ENCODE results near the gene IGF2BP2. TPM values are rescaled to one million over a fixed set of nuclear protein-coding genes. Genes with fewer than 3 reads are reported as not detected.
A peak's percentile ranks its signal among the peaks of the same experiment; 100 is the strongest.

IGF2BP2 gene
- polyA plus RNA-seq, 1 donor: 129 TPM

DNA sequence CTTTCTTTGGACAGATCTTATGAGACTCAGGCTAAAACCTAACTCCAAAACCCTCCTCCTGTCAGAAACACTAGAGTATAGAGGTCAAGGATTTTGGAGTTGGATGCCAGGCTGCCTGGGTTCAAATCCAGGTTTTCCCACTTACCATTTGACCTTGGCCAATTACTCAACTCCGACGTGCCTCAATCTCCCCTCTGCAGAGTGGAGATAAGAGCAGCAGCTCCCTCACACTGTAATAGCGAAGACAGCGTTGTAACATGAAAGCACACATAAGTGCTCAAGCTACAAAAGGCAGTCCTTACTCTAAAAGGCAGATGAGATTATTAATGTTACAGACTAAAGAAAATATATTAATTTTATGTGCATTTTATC is 90.1 kb downstream of the IGF2BP2 start:
- DNase-seq: no peak

DNA sequence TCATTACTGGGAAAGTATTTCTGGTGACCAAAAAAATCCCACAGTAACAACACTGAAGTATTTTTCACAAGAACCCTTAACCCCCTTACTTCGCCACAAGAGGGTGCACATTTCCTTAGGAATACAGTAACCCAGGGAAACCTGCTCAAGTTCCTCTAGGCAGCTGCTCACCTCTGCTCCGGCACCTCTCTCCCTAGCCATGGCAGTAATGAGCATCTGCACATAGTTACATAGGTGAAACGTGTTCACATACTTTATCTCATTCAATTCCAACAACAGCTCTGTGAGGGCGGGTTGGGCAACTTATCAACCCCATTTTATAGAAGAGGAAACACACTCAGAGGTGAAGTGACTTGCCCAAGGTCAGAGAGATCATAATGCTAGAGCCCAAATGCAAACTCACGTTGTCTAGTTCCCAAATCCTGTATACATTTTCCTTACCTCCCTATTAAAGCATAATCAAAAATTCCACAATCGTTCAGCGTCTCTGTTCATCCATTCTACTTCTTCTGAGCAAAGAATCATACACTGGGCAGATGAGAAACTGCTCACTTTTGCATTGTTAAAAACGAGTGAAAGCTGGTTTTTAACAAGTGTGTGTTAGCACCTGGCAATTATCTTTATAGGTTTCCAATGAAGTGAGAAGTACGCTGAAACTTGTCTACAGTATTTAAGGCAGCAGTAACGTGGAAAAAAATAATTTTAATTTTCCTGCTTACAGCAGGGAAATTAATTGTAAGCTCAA is 90.7 kb downstream of the IGF2BP2 start:
- peak; percentile 68 for DNase-seq

GRCh38 chr3:185732782-185733181 is 92.1 kb downstream of the IGF2BP2 start:
- no peak for DNase-seq

DNA sequence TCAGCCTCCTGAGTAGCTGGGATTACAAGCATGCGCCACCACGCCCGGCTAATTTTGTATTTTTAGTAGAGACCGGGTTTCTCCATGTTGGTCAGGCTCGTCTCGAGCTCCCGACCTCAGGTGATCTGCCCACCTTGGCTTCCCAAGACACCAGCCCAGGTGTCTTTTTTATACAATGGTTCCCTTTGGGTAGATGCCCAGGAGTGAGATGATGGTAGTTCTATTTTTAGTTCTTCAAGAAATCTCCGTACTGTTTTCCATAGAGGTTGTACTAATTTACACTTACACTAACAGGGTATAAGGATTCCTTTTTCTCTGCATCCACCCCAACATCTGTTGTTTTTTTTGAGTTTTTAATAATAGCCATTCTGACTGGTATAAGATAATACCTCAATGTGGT is 94.3 kb downstream of the IGF2BP2 start:
- DNase-seq: no peak

- DNase-seq: no peak
These were observed 95.3 kb downstream of the IGF2BP2 start for GRCh38 chr3:185729337-185730055.

GRCh38 chr3:185728630-185729336 is 96.1 kb downstream of the IGF2BP2 start:
- no peak for DNase-seq

- DNase-seq: no peak
These were observed 97.0 kb downstream of the IGF2BP2 start for GRCh38 chr3:185727873-185728272.

GRCh38 chr3:185726254-185726967 is 98.4 kb downstream of the IGF2BP2 start:
- no peak for DNase-seq

- DNase-seq: no peak
These were observed 100.1 kb downstream of the IGF2BP2 start for GRCh38 chr3:185724761-185725160.

DNA sequence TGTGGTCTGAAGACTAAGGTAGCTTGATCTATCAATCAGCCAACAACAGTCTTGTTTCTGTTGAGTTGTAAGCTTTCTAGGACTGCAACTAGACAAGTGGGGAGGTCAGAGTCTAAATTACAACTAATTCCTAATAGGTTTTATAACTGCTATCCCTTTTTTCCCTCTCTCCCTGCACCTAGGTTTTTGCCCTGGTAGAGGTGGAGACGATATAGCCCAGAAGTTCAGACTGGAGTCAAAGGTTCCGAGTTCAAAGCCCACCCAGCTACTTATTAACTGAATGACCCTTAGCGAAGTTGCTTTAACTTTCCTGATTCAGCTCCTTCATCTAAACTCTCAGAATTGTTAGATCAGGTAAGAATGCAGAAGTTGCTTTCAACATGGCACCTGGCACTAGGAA is 100.6 kb downstream of the IGF2BP2 start:
- DNase-seq: no peak

DNA sequence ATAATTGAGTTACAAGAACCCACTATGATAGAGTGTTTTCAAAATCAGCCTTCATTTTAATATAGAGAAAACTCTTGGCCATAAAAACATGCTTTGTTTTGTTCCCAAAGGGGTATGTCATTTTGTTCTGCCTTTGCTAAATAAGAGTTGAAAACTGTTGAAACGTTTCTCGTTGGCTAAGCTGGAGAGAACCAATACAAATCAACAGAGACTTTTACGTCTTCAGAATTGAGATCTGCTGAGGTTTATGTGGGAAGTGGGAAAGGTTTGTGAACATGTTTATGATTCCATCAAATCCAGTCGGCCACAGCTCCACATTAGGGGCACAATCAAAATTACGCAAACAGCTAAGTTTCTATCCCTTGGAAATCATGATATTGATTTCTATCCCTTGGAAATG is 102.0 kb downstream of the IGF2BP2 start:
- DNase-seq: no peak

DNA sequence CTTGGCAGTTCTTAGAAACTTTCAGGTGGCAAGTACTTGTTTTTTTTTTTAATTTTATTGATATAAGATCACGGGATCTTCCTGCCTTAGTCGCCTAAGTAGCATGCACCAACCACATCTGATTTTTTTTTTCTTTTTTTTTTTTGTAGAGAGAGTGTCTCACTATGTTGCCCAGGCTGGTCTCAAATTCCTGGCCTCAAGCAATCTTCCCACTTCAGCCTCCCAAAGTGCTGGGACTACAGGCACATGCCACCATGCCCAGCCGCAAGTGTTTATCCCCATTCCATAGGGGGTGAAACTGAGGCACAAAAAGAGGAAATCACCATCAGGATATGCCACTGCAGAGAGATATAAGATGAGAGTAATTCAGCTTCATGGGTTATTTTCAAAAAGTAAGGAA is 102.9 kb downstream of the IGF2BP2 start:
- DNase-seq: no peak

GRCh38 chr3:185720326-185720725 is 104.5 kb downstream of the IGF2BP2 start:
- DNase-seq: no peak

DNA sequence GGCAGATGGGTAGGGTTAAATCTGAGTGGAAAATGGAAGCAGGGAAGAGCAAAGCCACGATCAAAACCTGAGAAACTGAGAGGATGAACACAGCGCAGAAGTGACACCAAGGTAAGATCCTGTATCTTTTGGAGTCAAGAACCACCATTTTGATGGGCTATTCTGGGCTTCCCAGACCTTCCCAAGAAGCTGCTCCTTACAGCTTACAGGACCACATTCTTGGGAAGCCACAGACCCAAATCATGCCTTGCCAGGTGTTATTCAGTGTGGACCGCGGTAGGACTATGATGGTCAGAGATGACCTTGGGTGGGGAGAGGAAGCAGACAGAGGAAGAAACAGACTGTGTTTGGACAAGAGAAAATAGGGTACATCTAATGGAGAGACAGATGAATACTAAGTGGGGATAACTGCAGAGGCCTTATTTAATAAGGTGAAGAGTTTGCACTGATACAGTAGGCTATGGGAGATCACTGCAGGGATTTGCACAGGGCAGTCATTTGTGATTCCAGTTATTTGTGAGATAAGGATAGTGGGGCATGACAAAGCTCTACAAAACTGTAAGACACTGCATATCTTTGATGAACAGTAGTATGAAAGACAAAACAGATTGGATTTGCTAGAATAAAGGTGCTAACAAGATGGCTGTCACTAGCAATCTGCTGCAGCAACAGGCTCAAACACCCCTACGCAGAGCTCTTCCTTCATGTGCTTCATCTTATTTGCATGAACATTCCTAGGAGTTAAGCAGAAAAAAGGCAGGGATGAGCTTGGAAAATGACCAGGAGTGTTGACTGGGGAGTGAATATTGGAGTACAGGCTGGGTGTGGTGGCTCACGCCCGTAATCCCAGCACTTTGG is 105.9 kb downstream of the IGF2BP2 start:
- no peak for DNase-seq

DNA sequence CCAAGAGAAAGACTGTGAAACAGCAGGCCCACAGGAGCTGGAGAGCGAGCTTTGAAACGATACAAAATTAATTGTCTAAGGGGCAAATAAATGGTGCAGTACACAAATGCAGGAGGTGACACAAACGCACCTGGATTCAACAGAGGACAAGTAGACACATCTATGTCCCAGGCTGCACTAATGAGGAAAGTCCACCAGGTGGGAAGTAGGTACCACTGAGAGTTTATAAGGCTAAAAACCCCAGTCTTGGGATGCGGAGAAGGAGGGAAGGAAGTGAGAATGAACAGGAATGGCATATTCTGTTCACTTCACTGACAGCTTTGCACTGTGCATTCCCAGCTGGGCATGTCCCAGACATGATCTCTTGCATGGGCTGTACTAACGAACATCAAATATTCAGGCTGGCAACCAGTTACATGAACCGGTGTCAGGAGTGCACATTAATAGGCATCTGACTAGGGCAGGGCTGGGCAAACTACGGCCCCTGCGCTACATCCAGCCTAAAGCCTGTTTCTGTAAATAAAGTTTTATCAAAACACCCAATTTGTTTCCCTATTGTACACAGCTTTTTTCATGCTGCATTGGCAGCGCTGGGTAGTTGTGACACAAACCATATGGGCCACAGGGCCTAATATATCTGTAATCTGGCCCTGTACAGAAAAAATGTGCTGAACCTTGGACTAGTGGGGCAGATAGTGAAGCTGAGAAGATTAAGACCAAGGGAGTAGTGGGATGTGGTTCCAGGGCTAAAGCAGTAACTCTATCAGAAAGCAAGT is 107.0 kb downstream of the IGF2BP2 start:
- DNase-seq: no peak

- DNase-seq: no peak
These were observed 107.7 kb downstream of the IGF2BP2 start for GRCh38 chr3:185717121-185717520.

DNA sequence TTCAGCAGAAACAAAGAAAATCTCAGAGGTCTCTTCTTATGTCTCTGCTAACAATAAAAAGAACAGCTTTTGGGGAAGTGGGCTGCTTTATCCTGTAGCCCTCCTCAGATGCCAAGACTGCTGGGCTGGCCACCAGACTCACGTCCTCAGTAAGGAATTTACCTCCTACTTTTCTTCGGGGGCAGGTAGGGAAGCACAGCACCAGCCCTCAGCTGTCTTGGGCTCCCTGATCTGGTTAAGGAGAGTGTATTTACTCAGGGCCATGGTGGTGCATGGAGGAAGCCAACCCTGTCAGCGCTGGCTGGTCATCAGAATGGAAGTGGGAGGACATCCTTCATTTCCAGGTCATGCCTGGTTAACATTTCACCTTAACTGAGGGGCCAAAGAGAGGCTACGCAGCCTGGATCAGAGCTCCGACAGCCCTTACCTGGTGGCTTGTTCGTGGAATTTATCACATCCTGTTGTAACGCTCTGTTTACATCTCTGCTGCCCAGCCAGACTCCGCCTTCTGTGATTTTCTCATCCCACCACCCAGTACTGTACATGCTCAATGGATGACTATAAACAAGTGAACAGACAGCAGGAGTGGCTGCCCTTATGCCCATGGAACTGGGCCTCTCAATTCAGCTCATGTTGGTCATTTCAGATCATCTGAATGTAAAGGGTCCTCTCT is 108.3 kb downstream of the IGF2BP2 start:
- DNase-seq: peak; percentile 36

DNA sequence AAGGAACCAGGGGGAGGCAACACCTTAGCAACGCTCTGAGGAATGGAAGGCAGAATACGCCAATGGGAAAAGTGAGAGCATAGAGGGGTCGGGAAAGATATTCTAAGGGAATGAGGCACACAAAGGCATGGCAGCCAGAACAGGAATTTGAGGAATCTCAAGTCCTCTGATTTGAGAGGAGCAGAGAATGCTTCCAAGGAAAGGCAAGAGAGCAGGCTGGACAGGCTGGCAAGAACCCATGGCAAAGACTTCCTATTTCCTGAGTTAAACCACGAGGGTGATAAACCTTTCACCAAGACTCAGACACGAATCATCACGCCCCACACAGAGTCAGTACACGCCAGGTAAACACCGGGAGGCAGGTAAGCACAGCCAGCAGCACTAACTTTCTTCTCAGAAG is 109.8 kb downstream of the IGF2BP2 start:
- no peak for DNase-seq

DNA sequence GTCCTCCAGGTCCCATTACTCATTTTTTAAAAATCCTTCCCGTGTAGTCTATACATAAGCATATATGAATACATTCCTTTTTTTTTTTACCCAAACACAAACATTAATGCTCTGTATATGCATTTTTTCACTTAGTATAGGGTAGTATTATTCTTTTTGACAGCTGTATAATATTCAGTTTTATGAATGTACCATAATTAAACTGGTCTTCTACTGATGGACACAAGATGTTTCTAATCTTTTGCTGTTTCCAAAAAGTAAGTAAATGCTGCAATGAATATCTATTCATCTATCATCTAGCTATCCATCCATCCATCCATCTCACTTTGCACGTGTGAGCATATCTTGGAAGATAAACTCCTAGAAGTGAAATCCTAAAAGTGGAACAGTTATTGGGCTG is 110.8 kb downstream of the IGF2BP2 start:
- no peak for DNase-seq

GRCh38 chr3:185713015-185713414 is 111.8 kb downstream of the IGF2BP2 start:
- DNase-seq: no peak
